HG03558 (cell line): Measurements from ENCODE around the gene ZNF169.
"Not testable (repeated sequence)": the region's sequence is repeated elsewhere in the genome, so short reads cannot be mapped to it uniquely, and the experiment has no call there.

Experiments
- ATAC-seq: cut with Tn5 transposase; IDR thresholded peaks from one replicate; pipeline ENCODE4 v1.9.1; 2021; ENCODE audit warnings: moderate number of reproducible peaks; ENCODE audit not compliant: unreplicated experiment; ENCODE audit errors: extremely low read depth

The ZNF169 gene

GRCh38 chr9:94281101-94281500, 22.0 kb downstream of the ZNF169 start:
- ATAC-seq: no peak

GRCh38 chr9:94286116-94286515, 27.0 kb downstream of the ZNF169 start:
- no peak for ATAC-seq

GRCh38 chr9:94287877-94288513, 28.9 kb downstream of the ZNF169 start:
- no peak for ATAC-seq

- ATAC-seq: no peak
These were observed 30.6 kb downstream of the ZNF169 start for GRCh38 chr9:94289691-94290090.

GRCh38 chr9:94298949-94299599, 40.0 kb downstream of the ZNF169 start:
- ATAC-seq: no peak

GRCh38 chr9:94300470-94301301, 41.6 kb downstream of the ZNF169 start:
- ATAC-seq: no peak

GRCh38 chr9:94301583-94301982, 42.5 kb downstream of the ZNF169 start:
- no peak for ATAC-seq

GRCh38 chr9:94302426-94302825, 43.3 kb downstream of the ZNF169 start:
- ATAC-seq: no peak

- no peak for ATAC-seq
These were observed 44.2 kb downstream of the ZNF169 start for GRCh38 chr9:94303321-94303720.

- not testable (repeated sequence) for ATAC-seq
These were observed 56.2 kb downstream of the ZNF169 start for GRCh38 chr9:94315034-94315984.

- not testable (repeated sequence) for ATAC-seq
These were observed 57.1 kb downstream of the ZNF169 start for GRCh38 chr9:94316236-94316635.

GRCh38 chr9:94317949-94318657, 59.0 kb downstream of the ZNF169 start:
- ATAC-seq: not testable (repeated sequence)

- not testable (repeated sequence) for ATAC-seq
These were observed 63.3 kb downstream of the ZNF169 start for GRCh38 chr9:94322342-94322940.

- ATAC-seq: not testable (repeated sequence)
These were observed 64.2 kb downstream of the ZNF169 start for GRCh38 chr9:94323153-94323798.

GRCh38 chr9:94325583-94325982, 66.5 kb downstream of the ZNF169 start:
- ATAC-seq: not testable (repeated sequence)

- ATAC-seq: not testable (repeated sequence)
These were observed 69.4 kb downstream of the ZNF169 start, which contains the start of gene NUTM2F for GRCh38 chr9:94328544-94328943. NUTM2F (minus strand) TSS chr9:94328644; CDS start chr9:94328623, 21 bp downstream.

- ATAC-seq: not testable (repeated sequence)
These were observed 77.3 kb downstream of the ZNF169 start for GRCh38 chr9:94336445-94336844.

GRCh38 chr9:94338723-94339122, 79.6 kb downstream of the ZNF169 start:
- not testable (repeated sequence) for ATAC-seq
